Chondrocyte (in vitro differentiated cells): ENCODE measurements around the gene SLC40A1. TPM values are rescaled to one million over a fixed set of nuclear protein-coding genes. Genes with fewer than 3 reads are reported as not detected.

Experiments
- DNase-seq: peaks from one replicate; pipeline ENCODE4 v3.0.0; 2021; ENCODE audit warnings: mixed read lengths, low spot score
- H3K27ac Mint-ChIP-seq: one replicate; pipeline ENCODE4 v1.8.0; 2021; ENCODE audit warnings: mild to moderate bottlenecking, moderate library complexity, mixed read lengths; ENCODE audit not compliant: unreplicated experiment
- H3K27me3 Mint-ChIP-seq: 2 replicates; pipeline ENCODE4 v1.8.0; 2021; ENCODE audit warnings: low read depth, mixed read lengths
- H3K36me3 Mint-ChIP-seq: 2 replicates; pipeline ENCODE4 v1.8.0; 2021; ENCODE audit warnings: low read depth, mixed read lengths
- H3K4me1 Mint-ChIP-seq: 2 replicates; pipeline ENCODE4 v1.8.0; 2021; ENCODE audit warnings: low read depth, mild to moderate bottlenecking, mixed read lengths
- H3K4me3 Mint-ChIP-seq: one replicate; pipeline ENCODE4 v1.8.0; 2021; ENCODE audit warnings: mild to moderate bottlenecking, moderate library complexity, mixed read lengths; ENCODE audit not compliant: unreplicated experiment
- H3K9me3 Mint-ChIP-seq: 2 replicates; pipeline ENCODE4 v1.8.0; 2021; ENCODE audit warnings: low read depth, mixed read lengths
- CTCF ChIP-seq: fragments of 200-600 bp; sonication (generic); IDR thresholded peaks from 2 replicates; pipeline ENCODE4 v1.5.0; 2021; ENCODE audit warnings: antibody characterized with exemption, mild to moderate bottlenecking, moderate library complexity
- total RNA-seq: library from RNA; stranded (reverse); gene quantifications from 3 replicates; pipeline ENCODE4 v1.2.1, GENCODE V29; 2021

The SLC40A1 gene
- total RNA-seq, 1 donor from 2014 or later = 20.3 TPM

- no peak for TF ChIP-seq CTCF
- Mint-ChIP-seq H3K27me3 (peaks cover 4% of the 10 kb centered on the region), H3K4me1 (no peaks in the 10 kb centered on the region), H3K27ac (no peak overlapping the region), H3K9me3 (no peaks in the 10 kb centered on the region), H3K36me3 (no peaks in the 10 kb centered on the region), H3K4me3 (no peak overlapping the region)
- no peak for DNase-seq
These were observed 7.2 kb upstream of the SLC40A1 start for GRCh38 chr2:189587780-189588179.

- Mint-ChIP-seq H3K4me3 (no peak overlapping the region), H3K27ac (no peak overlapping the region), H3K4me1 (peaks cover 8% of the 10 kb centered on the region), H3K9me3 (no peaks in the 10 kb centered on the region), H3K27me3 (peaks cover 4% of the 10 kb centered on the region), H3K36me3 (no peaks in the 10 kb centered on the region)
- no peak for TF ChIP-seq CTCF
- DNase-seq = no peak
These were observed 4.7 kb upstream of the SLC40A1 start for GRCh38 chr2:189585226-189585756.

- Mint-ChIP-seq H3K4me3 (no peak overlapping the region), H3K27ac (no peak overlapping the region), H3K27me3 (peaks cover 4% of the 10 kb centered on the region), H3K9me3 (no peaks in the 10 kb centered on the region), H3K4me1 (peaks cover 14% of the 10 kb centered on the region), H3K36me3 (no peaks in the 10 kb centered on the region)
- no peak for TF ChIP-seq CTCF
- DNase-seq = no peak
These were observed 4.1 kb upstream of the SLC40A1 start for GRCh38 chr2:189584686-189585085.

- no peaks in the 10 kb centered on the region for H3K9me3 Mint-ChIP-seq
- H3K4me3 Mint-ChIP-seq = no peak overlapping the region
- peaks cover 1% of the 10 kb centered on the region for H3K36me3 Mint-ChIP-seq
- no peak for TF ChIP-seq CTCF
- peaks cover 4% of the 10 kb centered on the region for H3K27me3 Mint-ChIP-seq
- no peak for DNase-seq
- H3K4me1 Mint-ChIP-seq = peaks cover 26% of the 10 kb centered on the region
- no peak overlapping the region for H3K27ac Mint-ChIP-seq
These were observed 2.9 kb upstream of the SLC40A1 start for GRCh38 chr2:189583227-189584198.

- no peak for TF ChIP-seq CTCF
- DNase-seq = no peak
- no peak overlapping the region for H3K4me3 Mint-ChIP-seq
- H3K27ac Mint-ChIP-seq = no peak overlapping the region
- H3K27me3 Mint-ChIP-seq = peaks cover 4% of the 10 kb centered on the region
- no peaks in the 10 kb centered on the region for H3K9me3 Mint-ChIP-seq
- peaks cover 32% of the 10 kb centered on the region for H3K4me1 Mint-ChIP-seq
- H3K36me3 Mint-ChIP-seq = peaks cover 1% of the 10 kb centered on the region
These were observed 2.2 kb upstream of the SLC40A1 start for GRCh38 chr2:189582809-189583192.
